Measurements from ENCODE around the gene ZNF346. TPM values are rescaled to one million over a fixed set of nuclear protein-coding genes. Genes with fewer than 3 reads are reported as not detected.
"Not testable (repeated sequence)": the region's sequence is repeated elsewhere in the genome, so short reads cannot be mapped to it uniquely, and the experiment has no call there.

Gene ZNF346
- total RNA-seq, 1 experiment from 2014 or later = 32.5 TPM

DNA sequence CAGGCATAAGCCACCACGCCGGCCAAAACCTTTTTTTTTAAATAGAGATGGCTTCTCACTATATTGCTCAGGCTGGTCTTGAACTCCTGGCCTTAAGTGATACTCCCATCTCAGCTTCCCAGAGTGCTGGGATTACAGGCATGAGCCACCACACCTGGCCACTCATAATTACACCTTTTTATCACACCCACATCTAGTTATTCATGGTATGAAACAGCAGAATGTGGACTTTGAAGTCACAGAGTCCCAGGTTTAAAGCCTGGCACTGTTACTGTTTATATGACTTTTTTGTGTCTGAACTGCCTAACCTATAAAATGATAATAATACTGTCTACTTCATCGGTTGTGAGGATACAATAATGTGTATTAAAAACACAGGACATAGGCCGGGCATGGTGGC lies 23.1 kb downstream of the ZNF346 start:
- peaks cover 12% of the 10 kb centered on the region for H3K4me1 Mint-ChIP-seq (ENCODE audit: insufficient read depth, unreplicated experiment)
- TF ChIP-seq, protein P1, sequence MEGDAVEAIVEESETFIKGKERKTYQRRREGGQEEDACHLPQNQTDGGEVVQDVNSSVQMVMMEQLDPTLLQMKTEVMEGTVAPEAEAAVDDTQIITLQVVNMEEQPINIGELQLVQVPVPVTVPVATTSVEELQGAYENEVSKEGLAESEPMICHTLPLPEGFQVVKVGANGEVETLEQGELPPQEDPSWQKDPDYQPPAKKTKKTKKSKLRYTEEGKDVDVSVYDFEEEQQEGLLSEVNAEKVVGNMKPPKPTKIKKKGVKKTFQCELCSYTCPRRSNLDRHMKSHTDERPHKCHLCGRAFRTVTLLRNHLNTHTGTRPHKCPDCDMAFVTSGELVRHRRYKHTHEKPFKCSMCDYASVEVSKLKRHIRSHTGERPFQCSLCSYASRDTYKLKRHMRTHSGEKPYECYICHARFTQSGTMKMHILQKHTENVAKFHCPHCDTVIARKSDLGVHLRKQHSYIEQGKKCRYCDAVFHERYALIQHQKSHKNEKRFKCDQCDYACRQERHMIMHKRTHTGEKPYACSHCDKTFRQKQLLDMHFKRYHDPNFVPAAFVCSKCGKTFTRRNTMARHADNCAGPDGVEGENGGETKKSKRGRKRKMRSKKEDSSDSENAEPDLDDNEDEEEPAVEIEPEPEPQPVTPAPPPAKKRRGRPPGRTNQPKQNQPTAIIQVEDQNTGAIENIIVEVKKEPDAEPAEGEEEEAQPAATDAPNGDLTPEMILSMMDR (IDR thresholded peaks at IDR 0.05; ENCODE audit: unreplicated experiment) = no peak
- H3K27ac Mint-ChIP-seq (ENCODE audit: low read depth, unreplicated experiment) = no peak overlapping the region
- H3K4me3 Mint-ChIP-seq (ENCODE audit: unreplicated experiment) = no peak overlapping the region
- H3K36me3 Mint-ChIP-seq (ENCODE audit: insufficient read depth, unreplicated experiment) = peaks cover 93% of the 10 kb centered on the region
- CTCF ChIA-PET = interaction anchor here (0.7 to 3.3 kb wide), 3 partner anchors 26 to 221 kb away, joined by 3 to 12 read pairs (median 4); no protein-coding TSS in a partner anchor
- no TSS peak for BruUV-seq (replicated peaks)
- POLR2A ChIA-PET = interaction anchor here (1.2 kb wide), 1 partner anchor 41 kb away, joined by 3 read pairs; the partner anchor contains the start of gene FGFR4
- intact Hi-C loops (cut with micrococcal nuclease) = no loop called here
- DNase-seq (ENCODE audit: unreplicated experiment) = no peak
- H3K27me3 Mint-ChIP-seq (ENCODE audit: insufficient read depth, unreplicated experiment) = no peaks in the 10 kb centered on the region
- H3K9me3 Mint-ChIP-seq (ENCODE audit: unreplicated experiment) = no peaks in the 10 kb centered on the region

DNA sequence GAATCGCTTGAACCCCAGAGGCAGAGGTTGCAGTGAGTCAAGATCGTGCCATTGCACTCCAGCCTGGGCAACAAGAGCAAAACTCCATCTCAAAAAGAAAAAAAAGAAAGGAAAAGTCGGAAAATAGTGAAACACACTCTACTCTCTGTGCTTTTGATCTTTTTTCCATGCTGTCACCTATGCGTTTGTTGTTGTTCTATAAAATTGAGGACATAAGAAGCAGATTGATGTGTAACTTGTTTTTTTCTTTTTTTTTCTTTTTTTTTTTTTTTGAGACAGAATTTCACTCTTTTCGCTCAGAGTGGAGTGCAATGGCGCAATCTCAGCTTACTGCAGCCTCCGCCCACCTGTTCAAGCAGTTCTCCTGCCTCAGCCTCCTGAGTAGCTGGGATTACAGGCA lies 26.0 kb downstream of the ZNF346 start:
- H3K4me1 Mint-ChIP-seq (ENCODE audit: insufficient read depth, unreplicated experiment); POLR2A ChIA-PET; H3K27me3 Mint-ChIP-seq (ENCODE audit: insufficient read depth, unreplicated experiment); BruUV-seq (replicated peaks); H3K4me3 Mint-ChIP-seq (ENCODE audit: unreplicated experiment); DNase-seq (ENCODE audit: unreplicated experiment); H3K9me3 Mint-ChIP-seq (ENCODE audit: unreplicated experiment); H3K27ac Mint-ChIP-seq (ENCODE audit: low read depth, unreplicated experiment); intact Hi-C loops (cut with micrococcal nuclease): not testable (repeated sequence)
- peaks cover 97% of the 10 kb centered on the region for H3K36me3 Mint-ChIP-seq (ENCODE audit: insufficient read depth, unreplicated experiment)
- CTCF ChIA-PET = interaction anchor here (0.7 to 1.5 kb wide), 2 partner anchors 24 to 66 kb away, joined by 3 to 6 read pairs; no protein-coding TSS in a partner anchor

DNA sequence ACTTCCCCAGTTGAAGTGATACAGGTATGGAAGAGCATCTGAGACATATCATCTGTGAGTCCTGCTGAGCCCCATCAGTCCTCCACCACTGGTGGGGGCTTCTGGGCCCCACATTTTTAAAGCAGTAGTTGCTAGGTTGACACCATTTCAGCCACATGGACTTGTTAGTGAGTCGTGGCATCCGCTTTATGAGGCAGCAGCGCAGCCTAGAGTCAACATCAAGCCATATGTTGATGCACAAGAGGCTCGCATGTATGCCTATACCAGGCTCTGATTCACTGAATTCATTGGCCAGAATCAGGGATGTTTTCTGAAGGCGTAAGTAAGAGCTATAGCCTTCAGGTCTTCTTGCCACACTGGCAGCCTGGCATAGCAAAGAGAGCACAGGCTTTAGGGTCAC lies 26.8 kb downstream of the ZNF346 start:
- no TSS peak for BruUV-seq (replicated peaks)
- peaks cover 97% of the 10 kb centered on the region for H3K36me3 Mint-ChIP-seq (ENCODE audit: insufficient read depth, unreplicated experiment)
- H3K4me1 Mint-ChIP-seq (ENCODE audit: insufficient read depth, unreplicated experiment) = no peaks in the 10 kb centered on the region
- CTCF ChIA-PET = interaction anchor here (1.6 to 3.1 kb wide), 2 partner anchors 22 to 389 kb away, joined by 5 to 19 read pairs; no protein-coding TSS in a partner anchor
- H3K4me3 Mint-ChIP-seq (ENCODE audit: unreplicated experiment) = no peak overlapping the region
- intact Hi-C loops (cut with micrococcal nuclease) = no loop called here
- TF ChIP-seq, protein P1 (IDR thresholded peaks at IDR 0.05; ENCODE audit: unreplicated experiment) = no peak
- H3K9me3 Mint-ChIP-seq (ENCODE audit: unreplicated experiment) = no peaks in the 10 kb centered on the region
- H3K27me3 Mint-ChIP-seq (ENCODE audit: insufficient read depth, unreplicated experiment) = no peaks in the 10 kb centered on the region
- POLR2A ChIA-PET = interaction anchor here (1.2 kb wide), 1 partner anchor 22 kb away, joined by 3 read pairs; no protein-coding TSS in a partner anchor
- no peak overlapping the region for H3K27ac Mint-ChIP-seq (ENCODE audit: low read depth, unreplicated experiment)
- DNase-seq (ENCODE audit: unreplicated experiment) = peak; percentile 20

DNA sequence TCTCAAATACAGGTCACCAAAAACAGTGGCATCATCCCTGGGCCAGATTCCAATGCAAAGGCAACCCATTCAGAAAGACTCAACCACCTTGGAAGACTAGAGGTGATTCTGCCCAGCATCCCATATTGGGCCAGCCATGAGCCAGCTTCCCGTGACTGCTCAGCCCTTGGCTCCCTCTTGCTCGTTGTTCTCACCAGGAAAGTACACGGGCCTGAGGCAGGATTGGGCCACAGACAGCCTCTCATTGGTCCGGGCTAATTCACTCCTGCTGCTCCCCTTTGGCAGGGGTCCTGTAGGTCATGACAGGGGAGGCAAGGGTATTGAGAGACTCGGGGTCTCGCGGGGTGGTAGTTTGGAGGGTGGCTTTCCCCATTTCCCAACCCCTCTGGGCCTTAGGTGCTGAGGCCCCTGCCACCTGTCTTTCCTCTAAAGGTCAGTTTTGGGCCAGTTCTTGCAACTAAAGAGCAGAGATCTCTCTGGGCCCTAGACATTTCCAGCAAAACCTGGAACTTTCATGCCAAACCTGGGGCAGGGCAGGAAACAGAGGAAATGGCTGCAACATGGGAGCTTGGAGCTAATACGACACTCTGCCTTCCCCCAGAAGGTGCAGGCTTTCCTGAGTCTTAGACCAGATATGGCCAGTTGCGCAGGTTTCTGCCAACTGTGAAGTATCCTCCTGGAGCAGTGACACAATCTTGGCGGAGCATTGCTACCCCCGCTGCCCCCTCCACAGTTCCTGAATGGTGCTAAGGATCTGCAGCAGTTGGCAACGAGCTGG lies 42.2 kb downstream of the ZNF346 start:
- Mint-ChIP-seq H3K9me3 (ENCODE audit: unreplicated experiment) (no peaks in the 10 kb centered on the region), H3K27ac (ENCODE audit: low read depth, unreplicated experiment) (no peak overlapping the region), H3K4me3 (ENCODE audit: unreplicated experiment) (no peak overlapping the region), H3K4me1 (ENCODE audit: insufficient read depth, unreplicated experiment) (no peaks in the 10 kb centered on the region), H3K36me3 (ENCODE audit: insufficient read depth, unreplicated experiment) (peaks cover 76% of the 10 kb centered on the region), H3K27me3 (ENCODE audit: insufficient read depth, unreplicated experiment) (no peaks in the 10 kb centered on the region)
- intact Hi-C loops (cut with micrococcal nuclease) = no loop called here
- TF ChIP-seq, protein P1 (IDR thresholded peaks at IDR 0.05; ENCODE audit: unreplicated experiment) = no peak
- TSS peak; percentile 9 for BruUV-seq (replicated peaks)
- DNase-seq (ENCODE audit: unreplicated experiment) = no peak
- CTCF ChIA-PET = interaction anchor here (1.1 to 1.4 kb wide), 2 partner anchors 47 to 404 kb away, joined by 5 to 6 read pairs; no protein-coding TSS in a partner anchor
- POLR2A ChIA-PET = interaction anchor here (0.5 kb wide), 1 partner anchor 670 kb away, joined by 3 read pairs; no protein-coding TSS in a partner anchor
